Activated CD8-positive, alpha-beta memory T cell treated with anti-CD3 and anti-CD28 coated beads for 1 hour (primary cell): ENCODE data around the gene GH1.
"Not testable (repeated sequence)": the region's sequence is repeated elsewhere in the genome, so short reads cannot be mapped to it uniquely, and the experiment has no call there.

Experiments used
- DNase-seq, 2 donors: peaks; one replicate each; pipeline ENCODE4 v3.0.0-alpha.2; 2020; ENCODE audit warnings: low read depth in 1 of 2; ENCODE audit errors: extremely low read depth in 1 of 2

Gene GH1

GRCh38 chr17:63869491-63870291, 48.9 kb downstream of the GH1 start:
- DNase-seq, result not testable (repeated sequence)
